ENCODE data around the gene C10orf105.

DNA sequence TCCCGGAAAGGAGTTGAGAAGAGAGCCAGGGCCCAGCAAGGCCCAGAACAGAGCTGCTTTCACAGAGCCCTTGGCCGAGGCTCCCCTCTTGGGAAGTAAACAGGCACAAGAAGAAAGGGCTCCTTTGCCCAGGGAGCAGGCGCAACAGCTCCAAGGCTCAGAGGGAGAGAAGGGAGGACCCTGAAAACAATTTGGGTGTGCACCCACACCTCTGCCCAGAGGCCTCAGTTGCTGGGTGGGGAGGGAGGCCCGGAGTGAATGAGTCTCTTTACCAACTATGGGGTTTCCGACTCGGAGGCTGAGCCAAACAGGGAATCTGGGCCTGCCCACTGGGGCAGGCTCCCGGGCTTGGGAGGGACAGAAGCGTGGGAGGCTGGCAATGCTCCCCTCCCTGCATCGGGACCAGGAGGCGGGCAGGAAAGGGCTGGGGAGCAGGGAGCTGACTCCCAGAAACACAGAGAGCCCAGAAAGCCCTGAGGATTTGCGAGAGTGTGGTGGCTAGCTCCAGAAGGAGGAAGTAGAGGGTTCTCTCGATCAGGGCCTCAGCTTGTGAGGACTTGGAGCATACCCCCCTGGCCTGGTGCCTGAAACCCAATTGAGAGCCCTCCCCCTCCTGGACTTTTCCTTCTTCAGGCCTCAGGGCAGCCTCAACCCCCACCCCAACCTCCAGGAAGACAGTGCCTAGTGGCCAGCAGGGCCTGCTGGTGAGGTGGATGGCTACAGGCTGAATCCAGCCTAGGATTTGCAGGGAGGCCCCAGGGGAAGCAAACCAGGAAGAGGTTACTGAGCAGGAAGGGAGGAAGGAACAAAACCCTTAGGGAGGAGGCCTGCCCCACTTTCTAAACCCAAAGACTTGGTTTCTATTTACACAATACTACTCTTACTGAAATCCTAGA, 6.2 kb downstream of the C10orf105 start:
- TF ChIP-seq, protein P1, sequence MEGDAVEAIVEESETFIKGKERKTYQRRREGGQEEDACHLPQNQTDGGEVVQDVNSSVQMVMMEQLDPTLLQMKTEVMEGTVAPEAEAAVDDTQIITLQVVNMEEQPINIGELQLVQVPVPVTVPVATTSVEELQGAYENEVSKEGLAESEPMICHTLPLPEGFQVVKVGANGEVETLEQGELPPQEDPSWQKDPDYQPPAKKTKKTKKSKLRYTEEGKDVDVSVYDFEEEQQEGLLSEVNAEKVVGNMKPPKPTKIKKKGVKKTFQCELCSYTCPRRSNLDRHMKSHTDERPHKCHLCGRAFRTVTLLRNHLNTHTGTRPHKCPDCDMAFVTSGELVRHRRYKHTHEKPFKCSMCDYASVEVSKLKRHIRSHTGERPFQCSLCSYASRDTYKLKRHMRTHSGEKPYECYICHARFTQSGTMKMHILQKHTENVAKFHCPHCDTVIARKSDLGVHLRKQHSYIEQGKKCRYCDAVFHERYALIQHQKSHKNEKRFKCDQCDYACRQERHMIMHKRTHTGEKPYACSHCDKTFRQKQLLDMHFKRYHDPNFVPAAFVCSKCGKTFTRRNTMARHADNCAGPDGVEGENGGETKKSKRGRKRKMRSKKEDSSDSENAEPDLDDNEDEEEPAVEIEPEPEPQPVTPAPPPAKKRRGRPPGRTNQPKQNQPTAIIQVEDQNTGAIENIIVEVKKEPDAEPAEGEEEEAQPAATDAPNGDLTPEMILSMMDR (conservative IDR thresholded peaks at IDR 0.05; ENCODE audit: low read length), result no peak
- TF ChIP-seq EZH2phosphoT487 (IDR thresholded peaks at IDR 0.05; ENCODE audit: borderline replicate concordance, low read depth, low read length), result no peak

All from OCI-LY7 (cell line).